ENCODE data around the gene BCO1.

BCO1 gene

GRCh38 chr16:81315271-81316175 is 77.0 kb downstream of the BCO1 start:
- in situ Hi-C loops (cut with HindIII; ENCODE audit: low sequenced_read_pairs) = no loop called here

- in situ Hi-C loops (cut with HindIII; ENCODE audit: low sequenced_read_pairs) = no loop called here
Measured at GRCh38 chr16:81316176-81316496, 77.6 kb downstream of the BCO1 start.

- in situ Hi-C loops (cut with HindIII; ENCODE audit: low sequenced_read_pairs) = no loop called here
Measured at GRCh38 chr16:81318711-81319110, 80.2 kb downstream of the BCO1 start.

GRCh38 chr16:81319221-81319912 is 80.9 kb downstream of the BCO1 start:
- in situ Hi-C loops (cut with HindIII; ENCODE audit: low sequenced_read_pairs) = no loop called here

- in situ Hi-C loops (cut with HindIII; ENCODE audit: low sequenced_read_pairs) = no loop called here
Measured at GRCh38 chr16:81321039-81321438, 82.5 kb downstream of the BCO1 start.

- in situ Hi-C loops (cut with HindIII; ENCODE audit: low sequenced_read_pairs) = no loop called here
Measured at GRCh38 chr16:81321536-81321935, 83.0 kb downstream of the BCO1 start.

- in situ Hi-C loops (cut with HindIII; ENCODE audit: low sequenced_read_pairs) = no loop called here
Measured at GRCh38 chr16:81324808-81325207, 86.3 kb downstream of the BCO1 start.

GRCh38 chr16:81327011-81327410 is 88.5 kb downstream of the BCO1 start:
- in situ Hi-C loops (cut with HindIII; ENCODE audit: low sequenced_read_pairs) = no loop called here

- in situ Hi-C loops (cut with HindIII; ENCODE audit: low sequenced_read_pairs) = no loop called here
Measured at GRCh38 chr16:81327447-81328196, 89.1 kb downstream of the BCO1 start.

GRCh38 chr16:81329947-81330346 is 91.5 kb downstream of the BCO1 start:
- in situ Hi-C loops (cut with HindIII; ENCODE audit: low sequenced_read_pairs) = no loop called here

- in situ Hi-C loops (cut with HindIII; ENCODE audit: low sequenced_read_pairs) = no loop called here
Measured at GRCh38 chr16:81333356-81333755, 94.9 kb downstream of the BCO1 start.

- in situ Hi-C loops (cut with HindIII; ENCODE audit: low sequenced_read_pairs) = no loop called here
Measured at GRCh38 chr16:81335669-81336068, 97.2 kb downstream of the BCO1 start.

GRCh38 chr16:81337097-81337496 is 98.6 kb downstream of the BCO1 start:
- in situ Hi-C loops (cut with HindIII; ENCODE audit: low sequenced_read_pairs) = no loop called here
